Karpas-422 (cell line): Measurements from ENCODE around the gene KCNQ1. TPM values are rescaled to one million over a fixed set of nuclear protein-coding genes. Genes with fewer than 3 reads are reported as not detected.

Experiments used
- DNase-seq: peaks from one replicate; pipeline ENCODE4 v3.0.0-alpha.2; 2015
- H2AFZ ChIP-seq: fragments of 200-600 bp; sonication (generic); 2 replicates; pipeline ENCODE4 v1.6.1; 2014; ENCODE audit warnings: antibody characterized with exemption, low read length, mixed read lengths
- H3K27ac ChIP-seq: fragments of 200-600 bp; sonication (generic); 2 replicates; pipeline ENCODE4 v1.5.1; 2014; ENCODE audit warnings: mild to moderate bottlenecking, low read length, moderate library complexity
- H3K27me3 ChIP-seq: fragments of 200-600 bp; sonication (generic); 2 replicates; pipeline ENCODE4 v1.6.1; 2014; ENCODE audit warnings: low read length, mixed read lengths
- H3K36me3 ChIP-seq: fragments of 200-600 bp; sonication (generic); 2 replicates; pipeline ENCODE4 v1.6.1; 2014; ENCODE audit warnings: low read length, mixed read lengths; ENCODE audit not compliant: insufficient read depth
- H3K4me1 ChIP-seq: fragments of 200-600 bp; sonication (generic); 2 replicates; pipeline ENCODE4 v1.6.1; 2014; ENCODE audit warnings: mild to moderate bottlenecking, low read length, mixed read lengths
- H3K4me2 ChIP-seq: fragments of 200-600 bp; sonication (generic); 2 replicates; pipeline ENCODE4 v1.6.1; 2014; ENCODE audit warnings: low read length, low read depth, mild to moderate bottlenecking; ENCODE audit not compliant: poor library complexity, severe bottlenecking
- H3K4me3 ChIP-seq: fragments of 200-600 bp; sonication (generic); 2 replicates; pipeline ENCODE4 v1.5.1; 2014; ENCODE audit warnings: mild to moderate bottlenecking, antibody characterized with exemption, low read length, mixed read lengths
- H3K79me2 ChIP-seq: fragments of 200-600 bp; sonication (generic); 2 replicates; pipeline ENCODE4 v1.6.1; 2014; ENCODE audit warnings: mild to moderate bottlenecking, low read length, mixed read lengths
- H3K9ac ChIP-seq: fragments of 200-600 bp; sonication (generic); 2 replicates; pipeline ENCODE4 v1.6.0; 2014; ENCODE audit warnings: low read length
- H3K9me2 ChIP-seq: fragments of 200-600 bp; sonication (generic), shearing (Covaris generic); replicated peaks from 2 replicates; pipeline ENCODE4 v1.6.0; 2014; ENCODE audit warnings: mild to moderate bottlenecking, low read length, moderate library complexity; ENCODE audit not compliant: insufficient read depth
- H3K9me3 ChIP-seq: fragments of 300-700, 200-600 bp; sonication (generic); 2 replicates; pipeline ENCODE4 v1.6.1; 2014; ENCODE audit warnings: low read length, mixed read lengths
- H4K20me1 ChIP-seq: fragments of 200-600 bp; sonication (generic); 2 replicates; pipeline ENCODE4 v1.6.1; 2014; ENCODE audit warnings: mild to moderate bottlenecking, antibody characterized with exemption, low read length, low read depth; ENCODE audit not compliant: insufficient read depth
- total RNA-seq: library from RNA; depleted of rRNA; stranded (reverse); fragments of >200 nt; shearing (Covaris generic); gene quantifications from 2 replicates; pipeline ENCODE4 v1.2.3, GENCODE V29; 2014; ENCODE audit warnings: low replicate concordance

The KCNQ1 gene
- total RNA-seq, 1 experiment from 2014 or later: not detected

DNA sequence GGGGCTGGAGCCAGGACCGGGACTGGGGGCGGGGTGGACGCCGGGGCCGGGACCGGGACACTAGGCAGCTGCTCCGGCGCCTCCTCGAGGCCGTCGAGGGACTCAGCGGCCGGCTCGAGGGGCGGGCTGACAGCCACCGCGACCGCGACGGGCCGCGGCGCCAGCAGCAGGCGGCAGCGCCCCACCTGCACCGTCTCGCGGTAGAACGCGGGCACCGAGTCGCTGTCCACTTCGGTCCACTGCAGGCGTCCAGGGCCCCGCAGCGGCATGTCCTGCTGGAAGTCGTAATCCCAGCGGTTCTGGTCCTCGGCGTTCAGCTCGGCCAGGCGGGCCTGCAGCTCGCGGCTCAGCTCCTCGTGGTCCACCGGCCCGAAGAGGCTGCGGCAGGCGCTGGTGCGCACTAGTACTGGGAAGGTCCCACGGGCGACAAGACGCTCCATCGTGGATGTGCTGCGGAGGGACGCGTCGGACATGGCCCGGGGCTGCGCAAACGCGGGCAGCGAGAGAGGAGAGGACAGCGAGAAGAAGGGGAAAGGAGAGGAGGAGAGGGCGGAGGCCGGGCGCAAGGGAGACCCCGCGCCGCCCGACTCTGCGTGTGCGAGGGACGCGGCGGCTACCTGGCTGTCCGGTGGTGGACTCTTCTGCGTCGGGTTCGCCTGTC is 440.3 kb downstream of the KCNQ1 start:
- Histone ChIP-seq H2AFZ (no peak overlapping the region), H3K4me2 (no peak overlapping the region), H3K27ac (no peak overlapping the region), H3K4me3 (no peak overlapping the region), H3K27me3 (no peaks in the 10 kb centered on the region), H3K79me2 (no peaks in the 10 kb centered on the region), H3K36me3 (no peaks in the 10 kb centered on the region), H3K4me1 (no peaks in the 10 kb centered on the region), H3K9ac (no peak overlapping the region), H3K9me3 (no peaks in the 10 kb centered on the region), H3K9me2 (no peaks in the 10 kb centered on the region), H4K20me1 (no peaks in the 10 kb centered on the region)
- DNase-seq: no peak

DNA sequence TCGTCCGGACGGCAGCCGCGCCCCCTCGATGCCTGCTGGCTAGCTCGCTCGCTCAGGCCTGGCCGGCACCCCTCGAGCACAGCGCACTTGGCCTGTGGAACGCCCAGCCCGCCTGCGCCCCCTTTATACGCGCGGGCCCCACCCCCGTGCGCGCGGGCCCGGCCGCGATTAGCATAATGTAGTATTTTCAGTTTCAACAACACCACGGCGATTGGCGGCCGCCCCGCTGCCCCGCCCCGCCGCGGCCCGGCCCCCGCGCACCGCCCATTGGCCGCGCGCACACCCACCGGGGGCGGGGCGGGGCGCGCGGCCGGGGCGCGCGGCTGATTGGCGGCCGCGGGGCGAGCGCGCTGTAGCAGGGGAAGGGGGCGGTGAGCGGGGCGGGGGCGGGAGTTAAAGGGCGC is 440.9 kb downstream of the KCNQ1 start, which contains the start of gene CDKN1C:
TSS of gene CDKN1C (minus strand) at position 98 of the 404 bp plus-strand sequence. CDS start 319 bp downstream, outside the sequence.
- H3K9ac ChIP-seq: no peak within 1 kb of the TSS
- no peak within 1 kb of the TSS for H2AFZ ChIP-seq
- no peak for DNase-seq

GRCh38 chr11:2886191-2886894 is 441.5 kb downstream of the KCNQ1 start:
- Histone ChIP-seq H3K27ac (no peak overlapping the region), H3K9ac (no peak overlapping the region), H3K9me2 (no peaks in the 10 kb centered on the region), H3K36me3 (no peaks in the 10 kb centered on the region), H3K79me2 (no peaks in the 10 kb centered on the region), H3K4me2 (no peak overlapping the region), H3K27me3 (no peaks in the 10 kb centered on the region), H4K20me1 (no peaks in the 10 kb centered on the region), H2AFZ (no peak overlapping the region), H3K4me1 (no peaks in the 10 kb centered on the region), H3K9me3 (no peaks in the 10 kb centered on the region), H3K4me3 (no peak overlapping the region)
- no peak for DNase-seq

More for the DNA sequence above, 440.9 kb downstream of the KCNQ1 start, which contains the start of gene CDKN1C:
- Histone ChIP-seq H3K9me3 (no peaks in the 10 kb centered on the region), H4K20me1 (no peaks in the 10 kb centered on the region), H3K36me3 (no peaks in the 10 kb centered on the region), H3K79me2 (no peaks in the 10 kb centered on the region), H3K9me2 (no peaks in the 10 kb centered on the region), H3K4me2 (no peak within 1 kb of the TSS), H3K27ac (no peak within 1 kb of the TSS), H3K4me1 (no peaks in the 10 kb centered on the region), H3K4me3 (no peak within 1 kb of the TSS), H3K27me3 (no peaks in the 10 kb centered on the region)

GRCh38 chr11:2886936-2887335 is 442.1 kb downstream of the KCNQ1 start:
- H3K36me3 ChIP-seq: no peaks in the 10 kb centered on the region
- H3K4me2 ChIP-seq: no peak overlapping the region
- DNase-seq: no peak
- no peak overlapping the region for H3K9ac ChIP-seq
- H3K79me2 ChIP-seq: no peaks in the 10 kb centered on the region
- H3K27me3 ChIP-seq: no peaks in the 10 kb centered on the region
- no peaks in the 10 kb centered on the region for H4K20me1 ChIP-seq
- H3K4me1 ChIP-seq: no peaks in the 10 kb centered on the region
- H3K4me3 ChIP-seq: no peak overlapping the region
- H2AFZ ChIP-seq: no peak overlapping the region
- H3K27ac ChIP-seq: no peak overlapping the region
- no peaks in the 10 kb centered on the region for H3K9me3 ChIP-seq
- no peaks in the 10 kb centered on the region for H3K9me2 ChIP-seq

DNA sequence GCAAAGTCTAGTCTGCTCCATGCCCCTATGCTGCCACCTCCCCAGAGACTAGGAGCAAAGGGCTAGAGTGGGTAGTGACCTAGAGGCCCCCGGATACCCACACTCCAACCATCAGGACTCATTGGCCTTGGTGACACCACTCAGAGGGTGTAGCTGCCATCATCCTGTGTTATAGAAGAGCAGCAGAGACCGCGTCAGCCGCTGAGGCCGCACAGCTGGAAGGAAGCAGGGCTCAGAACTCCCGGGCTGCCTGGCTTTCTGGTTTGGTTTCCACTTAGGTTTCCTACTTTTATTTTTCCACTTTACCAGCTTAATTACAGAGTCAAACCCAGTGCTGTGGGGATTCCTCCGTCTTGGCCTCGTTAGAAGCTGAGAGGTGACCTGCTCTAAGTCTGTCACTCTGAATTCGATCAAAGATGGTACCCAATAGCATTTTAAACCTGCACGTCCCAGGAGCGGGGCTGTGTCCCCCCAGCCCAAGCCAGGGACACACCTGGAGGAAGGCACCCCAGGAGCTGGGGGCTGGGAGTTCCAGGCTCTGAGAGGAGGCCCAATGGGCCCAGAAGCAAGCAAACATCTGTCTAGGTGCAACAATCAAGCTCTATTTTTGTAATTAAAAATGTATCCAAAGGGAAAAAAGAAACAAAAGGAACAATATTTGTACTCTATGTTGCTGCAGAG is 442.8 kb downstream of the KCNQ1 start:
- Histone ChIP-seq H3K9me2 (no peaks in the 10 kb centered on the region), H3K9me3 (no peaks in the 10 kb centered on the region), H3K9ac (no peak overlapping the region), H3K27me3 (no peaks in the 10 kb centered on the region), H3K4me2 (no peak overlapping the region), H4K20me1 (no peaks in the 10 kb centered on the region), H3K27ac (no peak overlapping the region), H3K4me1 (peaks cover 3% of the 10 kb centered on the region; the same call in 1 of the 2 replicates), H2AFZ (no peak overlapping the region), H3K4me3 (no peak overlapping the region), H3K79me2 (no peaks in the 10 kb centered on the region), H3K36me3 (no peaks in the 10 kb centered on the region)
- no peak for DNase-seq

DNA sequence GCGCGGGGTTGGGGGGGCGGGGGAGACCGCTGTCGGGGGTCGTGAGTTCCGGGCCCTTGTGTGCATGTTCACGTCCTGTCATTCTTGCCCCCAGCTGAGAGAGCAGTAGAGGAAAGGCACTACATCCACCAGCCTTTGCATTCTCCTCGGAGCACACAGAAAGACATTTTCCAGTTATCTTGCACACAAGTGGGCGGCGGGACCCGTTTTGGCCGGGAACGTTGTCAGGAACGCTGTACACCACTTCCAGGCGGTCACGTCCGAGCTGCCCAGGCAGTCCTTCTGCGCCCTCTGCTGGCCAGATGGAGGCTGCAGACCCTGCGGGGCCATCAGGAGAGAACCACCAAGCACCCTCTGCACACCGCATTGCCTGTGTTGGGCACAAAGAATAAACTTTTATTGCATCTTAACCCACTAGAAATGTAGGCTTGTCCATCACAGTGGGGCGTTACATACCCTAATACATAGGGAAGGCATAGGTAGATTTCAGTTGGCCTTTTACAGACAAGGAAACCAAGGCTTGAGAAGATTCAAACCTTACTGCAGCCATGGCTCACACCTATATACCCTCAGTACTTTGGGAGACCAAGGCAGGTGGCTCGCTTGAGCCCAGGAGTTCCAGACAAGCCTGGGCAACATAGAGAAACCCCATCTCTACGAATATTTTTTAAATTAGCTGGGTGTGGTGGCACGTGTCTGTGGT is 443.6 kb downstream of the KCNQ1 start:
- no peak overlapping the region for H3K4me2 ChIP-seq

DNA sequence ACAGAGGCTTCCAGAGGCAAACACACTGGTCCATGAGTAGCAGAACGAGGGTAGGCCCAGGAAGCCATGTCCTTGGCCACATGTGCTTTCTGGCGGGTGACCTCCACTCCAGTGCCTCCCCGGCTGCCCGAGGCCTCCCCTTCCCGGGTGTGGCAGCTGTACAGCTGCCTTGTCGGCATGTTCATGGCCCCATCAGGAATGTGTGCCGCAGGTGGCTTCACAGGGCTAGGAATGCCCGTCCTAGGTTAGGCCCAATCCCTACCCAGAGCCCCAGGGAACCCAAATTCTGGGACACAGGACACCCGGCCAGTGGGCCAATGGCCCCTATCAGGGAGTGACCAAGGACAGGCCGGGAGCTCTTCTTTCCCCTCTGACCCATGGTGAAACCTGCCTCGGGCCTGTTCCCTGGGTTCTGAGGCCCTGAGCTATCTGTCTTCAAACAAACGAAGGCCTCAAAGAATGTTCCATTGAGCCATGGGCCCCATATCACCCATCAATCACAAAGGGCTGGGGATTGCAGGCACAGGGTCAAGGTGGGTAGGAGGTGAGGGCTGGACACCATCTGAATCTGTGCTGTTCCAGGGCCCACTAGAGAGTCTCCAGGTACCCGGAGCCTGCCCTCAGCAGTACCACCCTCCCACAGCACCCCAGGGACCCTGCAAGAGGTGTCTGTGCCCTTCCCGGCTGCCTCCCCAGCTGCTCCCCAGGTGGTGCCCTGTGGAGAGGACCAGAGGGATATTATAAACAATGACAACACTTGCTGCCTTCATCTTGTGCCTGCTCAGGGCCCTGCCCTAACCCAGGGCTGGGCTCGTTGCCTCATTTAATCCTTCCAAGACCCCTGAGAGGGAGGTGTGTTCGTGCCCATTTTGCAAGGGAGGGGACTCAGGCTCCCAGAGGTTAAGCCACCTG is 444.8 kb downstream of the KCNQ1 start:
- Histone ChIP-seq H3K9ac (no peak overlapping the region), H3K4me2 (no peak overlapping the region)

More for the DNA sequence above, 443.6 kb downstream of the KCNQ1 start:
- Histone ChIP-seq H2AFZ (no peak overlapping the region), H3K9me3 (no peaks in the 10 kb centered on the region), H3K79me2 (no peaks in the 10 kb centered on the region), H3K27me3 (no peaks in the 10 kb centered on the region), H3K4me1 (peaks cover 3% of the 10 kb centered on the region; the same call in 1 of the 2 replicates), H3K9me2 (no peaks in the 10 kb centered on the region), H3K9ac (no peak overlapping the region), H3K27ac (no peak overlapping the region), H3K4me3 (no peak overlapping the region), H4K20me1 (no peaks in the 10 kb centered on the region), H3K36me3 (no peaks in the 10 kb centered on the region)
- peak; percentile 89 for DNase-seq

More for the DNA sequence above, 444.8 kb downstream of the KCNQ1 start:
- peaks cover 3% of the 10 kb centered on the region; the same call in 1 of the 2 replicates for H3K4me1 ChIP-seq
- H3K27ac ChIP-seq: no peak overlapping the region
- no peak overlapping the region for H2AFZ ChIP-seq
- no peaks in the 10 kb centered on the region for H4K20me1 ChIP-seq
- no peaks in the 10 kb centered on the region for H3K27me3 ChIP-seq
- H3K36me3 ChIP-seq: no peaks in the 10 kb centered on the region
- no peaks in the 10 kb centered on the region for H3K9me2 ChIP-seq
- H3K4me3 ChIP-seq: no peak overlapping the region
- no peak for DNase-seq
- no peaks in the 10 kb centered on the region for H3K79me2 ChIP-seq
- no peaks in the 10 kb centered on the region for H3K9me3 ChIP-seq
